ENCODE measurements around the gene CDH23. TPM values are rescaled to one million over a fixed set of nuclear protein-coding genes. Genes with fewer than 3 reads are reported as not detected.

Gene CDH23
- total RNA-seq, 3 donors from 2014 or later: 1.8 to 3.6 (median 3.0) TPM

GRCh38 chr10:71844695-71845094 is 448.0 kb downstream of the CDH23 start:
- intact Hi-C loops (cut with DNase I, micrococcal nuclease): no loop called here
- Histone ChIP-seq H3K4me3 (no peak overlapping the region), H3K9me3 (no peaks in the 10 kb centered on the region), H3K36me3 (ENCODE audit: low read depth) (no peaks in the 10 kb centered on the region), H3K4me1 (ENCODE audit: low read depth) (peaks cover 24% of the 10 kb centered on the region)
- DNase-seq: no peak
- no peak for ATAC-seq
- TF ChIP-seq, protein P1, sequence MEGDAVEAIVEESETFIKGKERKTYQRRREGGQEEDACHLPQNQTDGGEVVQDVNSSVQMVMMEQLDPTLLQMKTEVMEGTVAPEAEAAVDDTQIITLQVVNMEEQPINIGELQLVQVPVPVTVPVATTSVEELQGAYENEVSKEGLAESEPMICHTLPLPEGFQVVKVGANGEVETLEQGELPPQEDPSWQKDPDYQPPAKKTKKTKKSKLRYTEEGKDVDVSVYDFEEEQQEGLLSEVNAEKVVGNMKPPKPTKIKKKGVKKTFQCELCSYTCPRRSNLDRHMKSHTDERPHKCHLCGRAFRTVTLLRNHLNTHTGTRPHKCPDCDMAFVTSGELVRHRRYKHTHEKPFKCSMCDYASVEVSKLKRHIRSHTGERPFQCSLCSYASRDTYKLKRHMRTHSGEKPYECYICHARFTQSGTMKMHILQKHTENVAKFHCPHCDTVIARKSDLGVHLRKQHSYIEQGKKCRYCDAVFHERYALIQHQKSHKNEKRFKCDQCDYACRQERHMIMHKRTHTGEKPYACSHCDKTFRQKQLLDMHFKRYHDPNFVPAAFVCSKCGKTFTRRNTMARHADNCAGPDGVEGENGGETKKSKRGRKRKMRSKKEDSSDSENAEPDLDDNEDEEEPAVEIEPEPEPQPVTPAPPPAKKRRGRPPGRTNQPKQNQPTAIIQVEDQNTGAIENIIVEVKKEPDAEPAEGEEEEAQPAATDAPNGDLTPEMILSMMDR (IDR thresholded peaks at IDR 0.05): no peak

DNA sequence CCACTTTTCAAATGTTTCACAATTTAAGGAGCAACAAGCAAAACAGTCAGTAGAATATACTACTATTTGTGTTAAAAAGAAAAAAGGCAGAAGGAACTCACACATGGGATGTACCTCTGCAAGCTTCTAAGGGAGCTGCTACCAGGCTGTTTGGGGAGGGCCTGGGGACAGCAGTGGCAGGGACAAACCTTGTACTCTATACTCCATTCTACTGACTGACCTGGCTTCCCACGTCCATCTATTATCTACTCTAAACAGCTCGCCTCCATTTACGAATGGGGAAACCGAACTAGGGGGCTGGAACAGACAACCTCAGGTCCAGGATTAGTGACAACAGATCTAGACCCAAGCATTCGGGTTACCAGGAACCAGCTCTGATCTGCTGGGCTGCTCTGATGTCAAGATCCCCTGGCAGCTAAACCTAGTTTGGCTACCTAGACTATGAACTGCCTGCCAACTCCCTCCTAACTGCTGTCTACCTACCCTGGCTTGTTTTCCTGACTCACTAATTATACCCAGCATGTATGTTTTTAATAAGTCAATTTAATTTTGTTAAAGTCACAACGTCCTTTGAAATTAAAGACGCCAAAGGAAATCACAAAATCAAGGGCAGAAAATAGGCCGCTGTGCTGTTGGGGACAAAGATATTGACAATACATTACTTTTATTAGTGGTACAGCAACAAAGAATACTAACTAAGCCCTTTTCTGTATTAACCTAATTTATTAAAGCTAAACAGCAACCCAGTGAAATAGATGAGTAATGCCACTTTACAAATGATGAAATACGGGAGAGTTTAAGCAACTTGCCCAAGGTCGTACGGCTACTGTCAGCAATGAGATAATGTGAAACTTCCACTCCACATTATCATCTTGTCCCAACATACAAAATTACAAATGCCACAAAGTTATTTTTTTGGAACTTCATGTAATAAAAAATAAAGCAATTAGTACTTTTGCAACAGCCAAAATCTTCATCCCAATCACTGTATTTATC is 449.0 kb downstream of the CDH23 start:
- DNase-seq (no peak), ATAC-seq (no peak)
- intact Hi-C loops (cut with DNase I, micrococcal nuclease): no loop called here
- Histone ChIP-seq H3K9me3 (no peaks in the 10 kb centered on the region), H3K36me3 (ENCODE audit: low read depth) (no peaks in the 10 kb centered on the region), H3K4me1 (ENCODE audit: low read depth) (peaks cover 15% of the 10 kb centered on the region), H3K4me3 (no peak overlapping the region)
- TF ChIP-seq, protein P1 (IDR thresholded peaks at IDR 0.05): no peak

GRCh38 chr10:71846816-71847215 is 450.1 kb downstream of the CDH23 start:
- TF ChIP-seq, protein P1 (IDR thresholded peaks at IDR 0.05): no peak
- no peaks in the 10 kb centered on the region for H3K36me3 ChIP-seq (ENCODE audit: low read depth)
- ATAC-seq (no peak), DNase-seq (no peak)
- H3K9me3 ChIP-seq: no peaks in the 10 kb centered on the region
- intact Hi-C loops (cut with DNase I, micrococcal nuclease): no loop called here
- H3K4me3 ChIP-seq: no peak overlapping the region
- peaks cover 11% of the 10 kb centered on the region for H3K4me1 ChIP-seq (ENCODE audit: low read depth)

GRCh38 chr10:71847418-71847817 is 450.7 kb downstream of the CDH23 start:
- TF ChIP-seq, protein P1 (IDR thresholded peaks at IDR 0.05): no peak
- Histone ChIP-seq H3K4me3 (no peak overlapping the region), H3K9me3 (no peaks in the 10 kb centered on the region), H3K36me3 (ENCODE audit: low read depth) (no peaks in the 10 kb centered on the region), H3K4me1 (ENCODE audit: low read depth) (peaks cover 14% of the 10 kb centered on the region)
- intact Hi-C loops (cut with DNase I, micrococcal nuclease): no loop called here
- no peak for ATAC-seq
- no peak for DNase-seq

DNA sequence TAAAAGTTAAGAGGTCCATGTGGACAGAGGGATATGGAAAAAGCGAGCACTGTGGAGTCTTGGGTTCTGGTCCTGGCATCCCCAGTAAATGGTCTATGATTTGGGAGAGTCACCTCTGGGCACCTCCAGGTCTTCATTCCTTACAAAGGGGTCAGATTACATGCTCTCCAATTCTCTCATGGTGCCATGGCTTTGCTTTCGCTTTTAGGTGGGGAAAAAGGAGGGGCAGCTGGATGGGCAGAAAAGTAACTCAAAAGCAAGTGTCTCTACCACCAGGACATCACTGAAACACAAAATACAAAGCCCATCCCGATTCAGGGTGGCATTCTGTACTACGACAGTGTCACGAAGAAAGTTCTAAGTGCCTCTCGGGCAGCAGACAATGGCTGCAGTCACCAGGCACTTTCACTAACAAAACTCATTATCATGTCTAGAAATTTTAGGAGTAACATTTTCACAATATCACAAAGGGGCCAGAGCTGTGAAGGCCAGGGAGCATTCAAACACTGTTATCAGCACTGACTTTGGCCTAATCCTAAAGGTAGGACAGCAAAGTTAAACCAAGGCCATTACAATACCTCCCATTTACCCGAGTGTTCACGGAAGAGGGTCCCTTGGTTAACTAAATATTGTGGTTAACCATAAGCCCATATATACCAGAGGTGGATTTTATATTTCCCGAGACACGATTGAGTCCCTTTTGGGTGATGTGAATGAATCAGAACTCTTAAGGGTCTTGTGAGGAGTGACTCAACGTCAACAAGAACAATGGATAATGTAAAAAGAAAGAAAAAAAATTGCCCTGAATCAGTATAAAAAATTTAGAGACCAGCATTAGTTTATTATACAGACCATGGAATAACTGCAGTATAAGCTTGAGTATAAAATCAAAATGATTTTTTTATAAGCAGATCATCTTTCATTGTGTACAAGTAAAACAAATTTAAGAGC is 451.9 kb downstream of the CDH23 start:
- Histone ChIP-seq H3K36me3 (ENCODE audit: low read depth) (no peaks in the 10 kb centered on the region), H3K9me3 (no peaks in the 10 kb centered on the region), H3K4me3 (no peak overlapping the region), H3K4me1 (ENCODE audit: low read depth) (peaks cover 8% of the 10 kb centered on the region)
- intact Hi-C loops (cut with DNase I, micrococcal nuclease): no loop called here
- DNase-seq (no peak), ATAC-seq (no peak)
- TF ChIP-seq, protein P1 (IDR thresholded peaks at IDR 0.05): no peak
